GM12891 (cell line): Measurements from ENCODE around the gene HMGB4.

Experiments used
- POLR2A ChIP-seq: IDR thresholded peaks from 2 replicates; pipeline ENCODE4 v1.6.1; 2011; ENCODE audit warnings: low read depth, low read length, control low read depth
- POLR2AphosphoS5 ChIP-seq: IDR thresholded peaks from 2 replicates; pipeline ENCODE4 v1.6.1; 2011; ENCODE audit warnings: low read depth, low read length, control low read depth
- SPI1 ChIP-seq: IDR thresholded peaks from 2 replicates; pipeline ENCODE4 v1.6.1; 2011; ENCODE audit warnings: low read depth, low read length, control low read depth
- TAF1 ChIP-seq: IDR thresholded peaks from 2 replicates; pipeline ENCODE4 v1.6.1; 2011; ENCODE audit warnings: low read depth, low read length, control low read depth

DNA sequence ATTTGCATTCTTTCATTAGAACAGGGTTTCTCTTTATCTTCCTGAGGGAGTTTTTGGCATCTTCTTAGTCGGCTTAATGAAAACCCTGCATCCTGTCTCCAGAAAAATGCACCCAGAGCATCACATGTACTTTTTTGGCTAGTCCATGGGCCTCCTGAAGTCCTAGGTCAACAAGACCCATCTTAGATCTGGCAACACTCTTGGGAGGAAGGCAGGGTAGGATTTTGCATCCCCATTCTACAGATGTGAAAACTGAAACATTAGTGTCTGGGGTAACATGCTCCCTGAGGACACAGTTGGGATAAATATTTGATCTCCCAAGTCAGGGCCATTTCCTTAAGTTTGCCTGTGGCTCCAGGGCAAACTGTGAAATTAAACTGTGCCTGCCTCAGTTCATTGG, 40.0 kb upstream of the HMGB4 start:
- TF ChIP-seq SPI1 (no peak), POLR2A (no peak), POLR2AphosphoS5 (no peak), TAF1 (no peak)
